CD4-positive, alpha-beta T cell treated with Interleukin-6 for 4 hours (primary cell): ENCODE measurements around the gene SEMA4G.
A peak's percentile ranks its signal among the peaks of the same experiment; 100 is the strongest.

Source experiments
- DNase-seq: peaks from one replicate; pipeline ENCODE4 v3.0.0-alpha.2; 2020; ENCODE audit warnings: mixed read lengths

SEMA4G gene

GRCh38 chr10:100969187-100970075, at the start of gene SEMA4G:
Gene SEMA4G, plus strand, starts transcription at chr10:100969504. Its CDS starts 3,409 bp downstream, at chr10:100972913.
- DNase-seq = peak; percentile 70

- DNase-seq = no peak
Measured at GRCh38 chr10:100923580-100923979, 45.7 kb upstream of the SEMA4G start.

- no peak for DNase-seq
Measured at GRCh38 chr10:100927266-100927665, 42.0 kb upstream of the SEMA4G start.

- no peak for DNase-seq
Measured at GRCh38 chr10:100928039-100928438, 41.3 kb upstream of the SEMA4G start.

- DNase-seq = no peak
Measured at GRCh38 chr10:100930368-100930767, 38.9 kb upstream of the SEMA4G start.

- no peak for DNase-seq
Measured at GRCh38 chr10:100934084-100934659, 35.1 kb upstream of the SEMA4G start.

- no peak for DNase-seq
Measured at GRCh38 chr10:100939763-100940344, 29.4 kb upstream of the SEMA4G start.

GRCh38 chr10:100942229-100942628, 27.1 kb upstream of the SEMA4G start:
- no peak for DNase-seq

- DNase-seq = no peak
Measured at GRCh38 chr10:100943508-100943907, 25.8 kb upstream of the SEMA4G start.

GRCh38 chr10:100945754-100946153, 23.6 kb upstream of the SEMA4G start:
- DNase-seq = no peak

GRCh38 chr10:100948916-100949315, 20.4 kb upstream of the SEMA4G start:
- no peak for DNase-seq

- DNase-seq = no peak
Measured at GRCh38 chr10:100960251-100960650, 9.1 kb upstream of the SEMA4G start.

- DNase-seq = no peak
Measured at GRCh38 chr10:100962351-100963080, 6.8 kb upstream of the SEMA4G start.

- no peak for DNase-seq
Measured at GRCh38 chr10:100963826-100964225, 5.5 kb upstream of the SEMA4G start.

GRCh38 chr10:100965820-100966219, 3.5 kb upstream of the SEMA4G start:
- DNase-seq = no peak

- DNase-seq = no peak
Measured at GRCh38 chr10:100966887-100967286, 2.4 kb upstream of the SEMA4G start.

- DNase-seq = no peak
Measured at GRCh38 chr10:100967332-100967731, 2.0 kb upstream of the SEMA4G start.

GRCh38 chr10:100968062-100968736, 1.1 kb upstream of the SEMA4G start:
- no peak for DNase-seq

- no peak for DNase-seq
Measured at GRCh38 chr10:100968863-100969186, 479 bp upstream of the SEMA4G start.

GRCh38 chr10:100970076-100970913, 991 bp downstream of the SEMA4G start:
- peak; percentile 57 for DNase-seq

- DNase-seq = no peak
Measured at GRCh38 chr10:100970914-100971811, 1.9 kb downstream of the SEMA4G start.
